ENCODE data around the gene TBX4. TPM values are rescaled to one million over a fixed set of nuclear protein-coding genes. Genes with fewer than 3 reads are reported as not detected.
A peak's percentile ranks its signal among the peaks of the same experiment; 100 is the strongest.

TBX4 gene
- total RNA-seq, 2 experiments from 2014 or later, result not detected

GRCh38 chr17:61463316-61464129 is 11.3 kb downstream of the TBX4 start:
- intact Hi-C loops (cut with DNase I, micrococcal nuclease), result no loop called here
- DNase-seq, result no peak
- H3K4me3 Mint-ChIP-seq, result no peak overlapping the region
- ATAC-seq, result no peak
- H3K36me3 Mint-ChIP-seq (ENCODE audit: low read depth), result no peaks in the 10 kb centered on the region
- ChIA-PET CTCF (no interaction called here), POLR2A (no interaction called here)
- H3K27me3 Mint-ChIP-seq, result peaks cover 49% of the 10 kb centered on the region
- no peaks in the 10 kb centered on the region for H3K9me3 Mint-ChIP-seq (ENCODE audit: low read depth)
- H3K27ac Mint-ChIP-seq, result no peak overlapping the region
- H3K4me1 Mint-ChIP-seq, result peaks cover 17% of the 10 kb centered on the region

GRCh38 chr17:61464130-61464842 is 12.1 kb downstream of the TBX4 start:
- H3K27me3 Mint-ChIP-seq, result peaks cover 42% of the 10 kb centered on the region
- POLR2A ChIA-PET, result no interaction called here
- no peak for ATAC-seq
- CTCF ChIA-PET, result no interaction called here
- H3K27ac Mint-ChIP-seq, result no peak overlapping the region
- H3K36me3 Mint-ChIP-seq (ENCODE audit: low read depth), result no peaks in the 10 kb centered on the region
- no peak overlapping the region for H3K4me3 Mint-ChIP-seq
- DNase-seq, result no peak
- no peaks in the 10 kb centered on the region for H3K9me3 Mint-ChIP-seq (ENCODE audit: low read depth)
- intact Hi-C loops (cut with DNase I, micrococcal nuclease), result no loop called here
- peaks cover 17% of the 10 kb centered on the region for H3K4me1 Mint-ChIP-seq

GRCh38 chr17:61464843-61465180 is 12.6 kb downstream of the TBX4 start:
- CTCF ChIA-PET, result no interaction called here
- H3K36me3 Mint-ChIP-seq (ENCODE audit: low read depth), result no peaks in the 10 kb centered on the region
- H3K9me3 Mint-ChIP-seq (ENCODE audit: low read depth), result no peaks in the 10 kb centered on the region
- intact Hi-C loops (cut with DNase I, micrococcal nuclease), result no loop called here
- H3K4me3 Mint-ChIP-seq, result no peak overlapping the region
- POLR2A ChIA-PET, result no interaction called here
- peaks cover 38% of the 10 kb centered on the region for H3K27me3 Mint-ChIP-seq
- ATAC-seq (no peak), DNase-seq (no peak)
- no peak overlapping the region for H3K27ac Mint-ChIP-seq
- peaks cover 17% of the 10 kb centered on the region for H3K4me1 Mint-ChIP-seq

GRCh38 chr17:61465550-61466237 is 13.5 kb downstream of the TBX4 start:
- Mint-ChIP-seq H3K4me1 (peaks cover 13% of the 10 kb centered on the region), H3K4me3 (no peak overlapping the region), H3K36me3 (ENCODE audit: low read depth) (no peaks in the 10 kb centered on the region), H3K9me3 (ENCODE audit: low read depth) (no peaks in the 10 kb centered on the region), H3K27ac (no peak overlapping the region), H3K27me3 (peaks cover 29% of the 10 kb centered on the region)
- DNase-seq (no peak), ATAC-seq (no peak)
- CTCF ChIA-PET, result no interaction called here
- POLR2A ChIA-PET, result no interaction called here
- intact Hi-C loops (cut with DNase I, micrococcal nuclease), result no loop called here

GRCh38 chr17:61466246-61466645 is 14.0 kb downstream of the TBX4 start:
- intact Hi-C loops (cut with DNase I, micrococcal nuclease), result no loop called here
- ATAC-seq (no peak), DNase-seq (no peak)
- Mint-ChIP-seq H3K4me1 (peaks cover 11% of the 10 kb centered on the region), H3K27ac (no peak overlapping the region), H3K4me3 (no peak overlapping the region), H3K27me3 (peaks cover 24% of the 10 kb centered on the region), H3K36me3 (ENCODE audit: low read depth) (no peaks in the 10 kb centered on the region), H3K9me3 (ENCODE audit: low read depth) (no peaks in the 10 kb centered on the region)
- POLR2A ChIA-PET, result no interaction called here
- CTCF ChIA-PET, result no interaction called here

GRCh38 chr17:61467416-61468262 is 15.4 kb downstream of the TBX4 start:
- ChIA-PET CTCF (interaction anchor here (0.5 to 1.3 kb wide), 4 partner anchors 8 to 1092 kb away, joined by 3 to 4 read pairs (median 3); no protein-coding TSS in a partner anchor), POLR2A (no interaction called here)
- no peak overlapping the region for H3K27ac Mint-ChIP-seq
- intact Hi-C loops (cut with DNase I, micrococcal nuclease), result no loop called here
- H3K9me3 Mint-ChIP-seq (ENCODE audit: low read depth), result no peaks in the 10 kb centered on the region
- H3K36me3 Mint-ChIP-seq (ENCODE audit: low read depth), result no peaks in the 10 kb centered on the region
- H3K4me1 Mint-ChIP-seq, result peaks cover 1% of the 10 kb centered on the region
- H3K4me3 Mint-ChIP-seq, result no peak overlapping the region
- peaks cover 15% of the 10 kb centered on the region for H3K27me3 Mint-ChIP-seq
- ATAC-seq, result no peak
- DNase-seq, result peak; percentile 13

GRCh38 chr17:61468263-61468907 is 16.2 kb downstream of the TBX4 start:
- Mint-ChIP-seq H3K36me3 (ENCODE audit: low read depth) (no peaks in the 10 kb centered on the region), H3K4me3 (no peak overlapping the region), H3K27ac (no peak overlapping the region), H3K27me3 (peaks cover 11% of the 10 kb centered on the region), H3K4me1 (no peaks in the 10 kb centered on the region), H3K9me3 (ENCODE audit: low read depth) (no peaks in the 10 kb centered on the region)
- DNase-seq (no peak), ATAC-seq (no peak)
- intact Hi-C loops (cut with DNase I, micrococcal nuclease), result no loop called here
- POLR2A ChIA-PET, result interaction anchor here (0.6 kb wide), 1 partner anchor 87 kb away, joined by 3 read pairs; no protein-coding TSS in a partner anchor
- CTCF ChIA-PET, result interaction anchor here (0.6 to 1.2 kb wide), 3 partner anchors 10 to 441 kb away, joined by 3 read pairs; no protein-coding TSS in a partner anchor

GRCh38 chr17:61469474-61469873 is 17.3 kb downstream of the TBX4 start:
- intact Hi-C loops (cut with DNase I, micrococcal nuclease), result no loop called here
- DNase-seq, result no peak
- H3K4me1 Mint-ChIP-seq, result no peaks in the 10 kb centered on the region
- H3K9me3 Mint-ChIP-seq (ENCODE audit: low read depth), result no peaks in the 10 kb centered on the region
- CTCF ChIA-PET, result interaction anchor here (0.5 to 1.0 kb wide), 2 partner anchors 14 to 57 kb away, joined by 3 to 5 read pairs; no protein-coding TSS in a partner anchor
- H3K4me3 Mint-ChIP-seq, result no peak overlapping the region
- peaks cover 10% of the 10 kb centered on the region for H3K27me3 Mint-ChIP-seq
- POLR2A ChIA-PET, result interaction anchor here (0.6 kb wide), 1 partner anchor 641 kb away, joined by 3 read pairs; no protein-coding TSS in a partner anchor
- no peaks in the 10 kb centered on the region for H3K36me3 Mint-ChIP-seq (ENCODE audit: low read depth)
- no peak for ATAC-seq
- H3K27ac Mint-ChIP-seq, result no peak overlapping the region

- Mint-ChIP-seq H3K36me3 (ENCODE audit: low read depth) (no peaks in the 10 kb centered on the region), H3K4me1 (no peaks in the 10 kb centered on the region), H3K4me3 (no peak overlapping the region), H3K9me3 (ENCODE audit: low read depth) (no peaks in the 10 kb centered on the region), H3K27me3 (peaks cover 7% of the 10 kb centered on the region), H3K27ac (no peak overlapping the region)
- ChIA-PET CTCF (no interaction called here), POLR2A (interaction anchor here (0.6 kb wide), 1 partner anchor 641 kb away, joined by 3 read pairs; no protein-coding TSS in a partner anchor)
- ATAC-seq (no peak), DNase-seq (no peak)
- intact Hi-C loops (cut with DNase I, micrococcal nuclease), result no loop called here
Observed at GRCh38 chr17:61469949-61470348, 17.7 kb downstream of the TBX4 start.

GRCh38 chr17:61470530-61471136 is 18.4 kb downstream of the TBX4 start:
- H3K27me3 Mint-ChIP-seq, result peaks cover 11% of the 10 kb centered on the region
- H3K36me3 Mint-ChIP-seq (ENCODE audit: low read depth), result no peaks in the 10 kb centered on the region
- intact Hi-C loops (cut with DNase I, micrococcal nuclease), result no loop called here
- DNase-seq (no peak), ATAC-seq (no peak)
- H3K4me1 Mint-ChIP-seq, result no peaks in the 10 kb centered on the region
- no peak overlapping the region for H3K4me3 Mint-ChIP-seq
- POLR2A ChIA-PET, result interaction anchor here (0.5 kb wide), 1 partner anchor 952 kb away, joined by 4 read pairs; no protein-coding TSS in a partner anchor
- no peaks in the 10 kb centered on the region for H3K9me3 Mint-ChIP-seq (ENCODE audit: low read depth)
- H3K27ac Mint-ChIP-seq, result no peak overlapping the region
- CTCF ChIA-PET, result interaction anchor here (0.7 kb wide), 1 partner anchor 20 kb away, joined by 4 read pairs; no protein-coding TSS in a partner anchor
